Right atrium auricular region (tissue), 2 donors: ENCODE measurements around the gene FCHSD2. TPM values are rescaled to one million over a fixed set of nuclear protein-coding genes. Genes with fewer than 3 reads are reported as not detected.

ENCODE experiments used
- DNase-seq: peaks from one replicate; pipeline ENCODE4 v3.0.0-alpha.2; 2019; ENCODE audit warnings: low spot score
- H3K27ac ChIP-seq, 2 donors: fragments of 200-600 bp; sonication (generic); 1 replicate in 1 of 2; 2 replicates in 1 of 2; pipeline ENCODE4 v1.5.1; 2016 to 2019
- H3K27me3 ChIP-seq, 2 donors: fragments of 200-600 bp; sonication (generic); one replicate each; pipeline versions ENCODE4 v1.5.1 to v1.6.0; 2017 to 2019
- H3K36me3 ChIP-seq: fragments of 200-600 bp; sonication (generic); one replicate; pipeline ENCODE4 v1.5.1; 2016
- H3K4me1 ChIP-seq, 2 donors: fragments of 200-600 bp; sonication (generic); one replicate each; pipeline versions ENCODE4 v1.5.1 to v1.6.0; 2017 to 2019
- H3K4me3 ChIP-seq, 2 donors: fragments of 200-600 bp; sonication (generic); 1 replicate in 1 of 2; 2 replicates in 1 of 2; pipeline ENCODE4 v1.5.1; 2017 to 2019; ENCODE audit warnings: mild to moderate bottlenecking in 1 of 2, moderate library complexity in 1 of 2
- H3K9me3 ChIP-seq, 2 donors: fragments of 200-600 bp; sonication (generic); one replicate each; pipeline ENCODE4 v1.5.1; 2019
- total RNA-seq, 2 donors: library from RNA; depleted of rRNA; stranded (reverse); fragments of >200 nt; gene quantifications; one replicate each; pipeline ENCODE4 v1.1.0, GENCODE V29; 2016
- TF ChIP-seq, protein P1 (sequence below), 2 donors: fragments of 200-600 bp; sonication (generic); IDR thresholded peaks; one replicate each; pipeline ENCODE4 v1.5.1; 2019; ENCODE audit warnings: antibody characterized with exemption in 2 of 2

FCHSD2 gene
- total RNA-seq, 2 donors from 2014 or later, result 23.9 to 24.0 TPM

DNA sequence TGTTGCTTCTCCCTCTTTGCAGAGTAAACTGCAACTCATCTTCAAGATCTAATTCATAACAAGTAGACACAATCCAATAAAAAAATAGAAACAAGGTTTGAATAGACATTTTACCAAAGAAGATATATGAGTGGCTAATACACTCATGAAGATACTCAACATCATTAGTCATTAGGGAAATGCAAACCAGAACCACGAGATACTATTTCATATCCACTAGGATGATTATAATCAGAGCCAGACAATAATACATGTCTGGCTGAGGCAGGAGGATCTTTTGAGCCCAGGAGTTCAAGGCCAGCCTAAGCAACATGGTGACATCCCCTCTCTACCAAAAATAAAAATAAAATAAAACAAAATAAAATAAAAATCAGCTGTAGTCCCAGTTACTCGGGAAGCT, 242.9 kb downstream of the FCHSD2 start:
- Histone ChIP-seq H3K4me1 (no peaks in the 10 kb centered on the region), H3K27ac (no peak overlapping the region), H3K27me3 (no peaks in the 10 kb centered on the region), H3K4me3 (no peak overlapping the region), H3K36me3 (no peaks in the 10 kb centered on the region), H3K9me3 (no peaks in the 10 kb centered on the region)
- TF ChIP-seq, protein P1, sequence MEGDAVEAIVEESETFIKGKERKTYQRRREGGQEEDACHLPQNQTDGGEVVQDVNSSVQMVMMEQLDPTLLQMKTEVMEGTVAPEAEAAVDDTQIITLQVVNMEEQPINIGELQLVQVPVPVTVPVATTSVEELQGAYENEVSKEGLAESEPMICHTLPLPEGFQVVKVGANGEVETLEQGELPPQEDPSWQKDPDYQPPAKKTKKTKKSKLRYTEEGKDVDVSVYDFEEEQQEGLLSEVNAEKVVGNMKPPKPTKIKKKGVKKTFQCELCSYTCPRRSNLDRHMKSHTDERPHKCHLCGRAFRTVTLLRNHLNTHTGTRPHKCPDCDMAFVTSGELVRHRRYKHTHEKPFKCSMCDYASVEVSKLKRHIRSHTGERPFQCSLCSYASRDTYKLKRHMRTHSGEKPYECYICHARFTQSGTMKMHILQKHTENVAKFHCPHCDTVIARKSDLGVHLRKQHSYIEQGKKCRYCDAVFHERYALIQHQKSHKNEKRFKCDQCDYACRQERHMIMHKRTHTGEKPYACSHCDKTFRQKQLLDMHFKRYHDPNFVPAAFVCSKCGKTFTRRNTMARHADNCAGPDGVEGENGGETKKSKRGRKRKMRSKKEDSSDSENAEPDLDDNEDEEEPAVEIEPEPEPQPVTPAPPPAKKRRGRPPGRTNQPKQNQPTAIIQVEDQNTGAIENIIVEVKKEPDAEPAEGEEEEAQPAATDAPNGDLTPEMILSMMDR (IDR thresholded peaks at IDR 0.05), result no peak
- no peak for DNase-seq

DNA sequence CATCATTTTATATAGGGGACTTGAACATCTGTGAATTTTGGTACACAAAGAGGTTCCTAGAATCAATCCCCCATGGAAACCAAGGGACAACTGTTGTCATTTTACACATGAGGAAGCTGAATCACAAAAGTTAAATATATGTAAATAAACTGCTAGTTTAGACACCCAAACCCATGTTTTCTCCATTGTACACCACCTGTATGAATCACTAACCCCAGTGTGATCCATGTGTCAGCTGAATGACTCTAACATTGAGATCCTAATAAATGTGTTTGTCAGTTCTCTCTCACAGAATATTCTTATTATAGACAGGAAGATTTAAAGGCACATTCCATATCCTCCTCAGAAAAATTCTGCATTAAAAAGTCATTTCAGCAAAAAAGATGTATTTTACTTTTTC, 244.6 kb downstream of the FCHSD2 start:
- Histone ChIP-seq H3K9me3 (no peaks in the 10 kb centered on the region), H3K27ac (no peak overlapping the region), H3K36me3 (no peaks in the 10 kb centered on the region), H3K4me3 (no peak overlapping the region), H3K27me3 (no peaks in the 10 kb centered on the region), H3K4me1 (no peaks in the 10 kb centered on the region)
- TF ChIP-seq, protein P1 (IDR thresholded peaks at IDR 0.05), result no peak
- no peak for DNase-seq

DNA sequence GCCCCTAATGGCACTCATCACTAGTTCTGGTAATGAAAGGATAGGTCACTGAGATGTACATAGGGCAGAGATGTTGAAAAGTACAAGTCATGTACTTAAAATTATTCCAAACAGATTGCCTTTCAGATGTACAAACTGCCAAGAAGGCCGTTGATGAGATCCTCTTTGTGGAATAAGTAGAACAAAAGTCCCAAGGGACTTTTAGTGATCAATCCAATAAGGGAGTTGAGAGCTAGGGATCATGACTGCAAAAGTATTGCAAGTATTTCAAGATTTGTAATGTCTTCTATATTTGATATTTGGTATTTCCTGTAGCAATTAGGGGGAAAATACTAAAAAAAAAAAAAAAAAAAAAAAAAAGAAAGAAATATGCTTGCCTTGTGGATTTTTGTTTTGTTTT, 245.7 kb downstream of the FCHSD2 start:
- TF ChIP-seq, protein P1 (IDR thresholded peaks at IDR 0.05), result no peak
- no peaks in the 10 kb centered on the region for H3K9me3 ChIP-seq
- H3K4me3 ChIP-seq, result no peak overlapping the region

DNA sequence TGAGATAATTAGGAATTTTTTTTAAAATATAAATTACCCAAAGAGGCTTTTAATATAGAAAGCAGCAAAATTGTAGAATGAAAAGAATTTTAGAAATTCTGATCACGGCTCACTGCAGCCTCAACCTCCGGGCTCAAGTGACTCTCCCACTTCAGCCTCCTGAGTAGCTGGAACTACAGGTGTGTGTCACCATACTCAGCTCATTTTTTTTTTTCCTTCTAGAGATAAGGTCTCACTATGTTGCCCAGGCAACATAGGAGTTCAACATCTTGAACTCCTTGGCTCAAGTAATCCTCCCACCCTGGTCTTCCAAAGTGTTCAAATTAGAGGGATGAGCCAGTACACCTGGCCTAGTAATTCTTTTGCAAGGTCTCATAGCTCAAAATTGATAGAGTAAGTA, 251.2 kb downstream of the FCHSD2 start:
- Histone ChIP-seq H3K4me1 (no peaks in the 10 kb centered on the region), H3K9me3 (no peaks in the 10 kb centered on the region), H3K4me3 (no peak overlapping the region), H3K27me3 (no peaks in the 10 kb centered on the region), H3K27ac (no peak overlapping the region), H3K36me3 (peaks cover 42% of the 10 kb centered on the region)
- no peak for DNase-seq
- TF ChIP-seq, protein P1 (IDR thresholded peaks at IDR 0.05), result no peak

More for the DNA sequence above, 245.7 kb downstream of the FCHSD2 start:
- Histone ChIP-seq H3K27ac (no peak overlapping the region), H3K27me3 (no peaks in the 10 kb centered on the region), H3K36me3 (no peaks in the 10 kb centered on the region), H3K4me1 (no peaks in the 10 kb centered on the region)
- DNase-seq, result no peak

DNA sequence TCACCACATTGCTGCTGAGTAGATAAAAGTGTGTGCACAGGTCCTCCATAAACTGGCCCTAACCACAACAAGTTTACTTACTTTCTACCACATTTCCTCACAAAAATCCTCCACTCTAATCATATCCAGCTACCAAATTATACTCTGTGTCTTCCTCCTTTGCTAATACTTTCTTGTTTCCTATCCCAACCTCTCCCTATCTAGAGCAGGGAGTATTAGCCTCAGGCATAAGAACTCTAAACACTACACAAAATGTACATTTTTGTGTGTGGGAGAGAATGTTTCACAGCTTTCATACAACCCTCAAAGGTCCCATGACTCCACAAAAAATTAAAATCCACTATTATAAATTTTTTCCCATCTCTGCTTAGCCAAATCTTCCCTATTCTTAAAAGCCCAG, 255.5 kb downstream of the FCHSD2 start:
- Histone ChIP-seq H3K9me3 (no peaks in the 10 kb centered on the region), H3K4me1 (no peaks in the 10 kb centered on the region), H3K27ac (no peak overlapping the region), H3K4me3 (no peak overlapping the region), H3K36me3 (peaks cover 51% of the 10 kb centered on the region), H3K27me3 (no peaks in the 10 kb centered on the region)
- TF ChIP-seq, protein P1 (IDR thresholded peaks at IDR 0.05), result no peak
- DNase-seq, result no peak
